ENCODE data around the gene SMIM20.

SMIM20 gene

DNA sequence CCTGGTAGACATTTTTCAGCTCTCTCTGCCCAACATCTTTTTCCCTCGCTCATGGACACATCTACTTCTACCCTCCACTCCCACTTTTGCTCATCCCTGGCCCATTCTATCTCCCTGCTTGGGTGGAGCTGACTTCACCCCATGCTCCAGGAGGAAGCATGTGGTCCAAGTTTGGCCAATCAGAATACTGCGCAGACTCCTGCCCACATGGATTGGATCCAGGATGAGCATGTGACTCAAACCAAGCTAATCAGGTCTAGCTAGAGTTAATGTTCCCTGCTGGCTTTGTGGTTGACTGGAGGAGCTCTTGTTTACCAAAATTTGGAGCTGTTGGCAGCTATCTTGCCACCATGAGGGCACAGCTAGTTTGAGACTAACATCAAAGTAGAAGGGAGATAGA lies 22.7 kb downstream of the SMIM20 start:
- DNase-seq (ENCODE audit: low read depth): no peak
- TF ChIP-seq, protein P1, sequence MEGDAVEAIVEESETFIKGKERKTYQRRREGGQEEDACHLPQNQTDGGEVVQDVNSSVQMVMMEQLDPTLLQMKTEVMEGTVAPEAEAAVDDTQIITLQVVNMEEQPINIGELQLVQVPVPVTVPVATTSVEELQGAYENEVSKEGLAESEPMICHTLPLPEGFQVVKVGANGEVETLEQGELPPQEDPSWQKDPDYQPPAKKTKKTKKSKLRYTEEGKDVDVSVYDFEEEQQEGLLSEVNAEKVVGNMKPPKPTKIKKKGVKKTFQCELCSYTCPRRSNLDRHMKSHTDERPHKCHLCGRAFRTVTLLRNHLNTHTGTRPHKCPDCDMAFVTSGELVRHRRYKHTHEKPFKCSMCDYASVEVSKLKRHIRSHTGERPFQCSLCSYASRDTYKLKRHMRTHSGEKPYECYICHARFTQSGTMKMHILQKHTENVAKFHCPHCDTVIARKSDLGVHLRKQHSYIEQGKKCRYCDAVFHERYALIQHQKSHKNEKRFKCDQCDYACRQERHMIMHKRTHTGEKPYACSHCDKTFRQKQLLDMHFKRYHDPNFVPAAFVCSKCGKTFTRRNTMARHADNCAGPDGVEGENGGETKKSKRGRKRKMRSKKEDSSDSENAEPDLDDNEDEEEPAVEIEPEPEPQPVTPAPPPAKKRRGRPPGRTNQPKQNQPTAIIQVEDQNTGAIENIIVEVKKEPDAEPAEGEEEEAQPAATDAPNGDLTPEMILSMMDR (IDR thresholded peaks at IDR 0.05; ENCODE audit: low read depth, low read length): no peak
- no peak for TF ChIP-seq POLR2A (IDR thresholded peaks at IDR 0.05; ENCODE audit: extremely low read depth, insufficient read length)
- no peak overlapping the region for H3K4me3 ChIP-seq (ENCODE audit: low read depth, low read length)

DNA sequence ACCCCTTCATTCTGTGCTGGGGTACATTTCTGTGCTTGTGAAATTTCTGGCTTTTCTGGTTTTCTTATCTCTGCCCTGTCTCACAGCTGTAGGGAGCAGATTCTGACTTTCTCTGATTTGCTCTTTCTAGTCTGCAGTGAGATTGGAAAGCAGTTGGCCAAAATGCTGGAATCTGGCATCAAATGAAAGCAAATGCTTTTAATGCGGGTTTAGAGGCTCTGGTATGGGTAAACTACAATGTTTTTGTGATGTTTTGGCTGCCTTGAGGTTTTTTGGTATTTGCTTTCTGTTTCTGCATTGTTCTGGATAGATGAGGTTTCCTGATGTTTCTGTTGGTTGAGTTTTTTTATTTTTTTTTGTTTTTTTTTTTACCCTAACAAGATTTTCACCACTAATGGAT lies 23.8 kb downstream of the SMIM20 start:
- no peak for DNase-seq (ENCODE audit: low read depth)
- H3K4me3 ChIP-seq (ENCODE audit: low read depth, low read length): no peak overlapping the region
- TF ChIP-seq MYC (IDR thresholded peaks at IDR 0.05; ENCODE audit: low read depth, low read length) (no peak), POLR2A (IDR thresholded peaks at IDR 0.05; ENCODE audit: extremely low read depth, insufficient read length) (no peak)
- TF ChIP-seq, protein P2, sequence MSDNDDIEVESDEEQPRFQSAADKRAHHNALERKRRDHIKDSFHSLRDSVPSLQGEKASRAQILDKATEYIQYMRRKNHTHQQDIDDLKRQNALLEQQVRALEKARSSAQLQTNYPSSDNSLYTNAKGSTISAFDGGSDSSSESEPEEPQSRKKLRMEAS (IDR thresholded peaks at IDR 0.05; ENCODE audit: low read depth, low read length): no peak
- TF ChIP-seq, protein P1 (IDR thresholded peaks at IDR 0.05; ENCODE audit: low read depth, low read length): no peak

DNA sequence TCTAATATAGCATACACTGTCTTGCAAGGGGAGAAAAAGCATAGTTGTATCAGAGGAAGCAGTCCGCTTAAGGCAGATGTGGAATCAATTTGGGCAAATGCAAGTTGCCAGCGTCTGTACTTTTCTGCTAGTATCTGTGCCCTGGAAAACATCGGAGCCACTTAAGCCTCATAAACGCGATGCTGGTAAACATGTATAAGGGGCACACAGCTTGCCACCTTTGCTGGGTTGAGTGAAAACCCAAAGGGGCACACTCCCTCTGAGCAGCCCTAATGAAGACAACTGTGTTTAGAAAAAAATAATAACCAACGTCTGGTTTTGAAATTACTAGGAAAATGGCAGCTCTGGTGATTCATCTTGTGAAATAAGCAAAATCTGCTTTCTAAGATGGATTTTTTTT lies 24.3 kb downstream of the SMIM20 start:
- no peak overlapping the region for H3K4me3 ChIP-seq (ENCODE audit: low read depth, low read length)
- no peak for DNase-seq (ENCODE audit: low read depth)
- TF ChIP-seq, protein P1 (IDR thresholded peaks at IDR 0.05; ENCODE audit: low read depth, low read length): no peak
- TF ChIP-seq, protein P2 (IDR thresholded peaks at IDR 0.05; ENCODE audit: low read depth, low read length): no peak
- TF ChIP-seq MYC (IDR thresholded peaks at IDR 0.05; ENCODE audit: low read depth, low read length): no peak
- TF ChIP-seq POLR2A (IDR thresholded peaks at IDR 0.05; ENCODE audit: extremely low read depth, insufficient read length): no peak

DNA sequence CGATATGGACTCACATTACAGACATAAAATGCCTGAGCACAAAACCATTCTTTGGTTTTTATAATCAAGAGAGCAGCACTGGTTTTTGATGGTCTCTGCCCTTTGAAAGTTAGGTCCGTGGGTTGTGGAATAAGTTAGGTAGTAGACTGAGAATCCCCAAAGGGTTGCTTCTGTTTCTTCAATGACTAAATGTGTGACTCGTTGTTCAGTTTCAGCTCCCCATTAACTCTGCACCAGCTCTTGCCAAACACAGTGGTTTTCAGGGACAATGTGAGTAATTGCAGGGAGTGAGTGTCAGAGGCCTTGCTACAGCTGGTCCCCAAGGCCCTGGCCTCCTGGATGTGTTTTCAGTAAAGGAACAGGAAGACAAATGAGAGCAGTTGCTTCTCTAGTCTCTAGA lies 24.8 kb downstream of the SMIM20 start:
- TF ChIP-seq, protein P2 (IDR thresholded peaks at IDR 0.05; ENCODE audit: low read depth, low read length): no peak
- TF ChIP-seq MYC (IDR thresholded peaks at IDR 0.05; ENCODE audit: low read depth, low read length): no peak
- no peak for TF ChIP-seq POLR2A (IDR thresholded peaks at IDR 0.05; ENCODE audit: extremely low read depth, insufficient read length)
- peak; percentile 98 for DNase-seq (ENCODE audit: low read depth)
- no peak overlapping the region for H3K4me3 ChIP-seq (ENCODE audit: low read depth, low read length)

DNA sequence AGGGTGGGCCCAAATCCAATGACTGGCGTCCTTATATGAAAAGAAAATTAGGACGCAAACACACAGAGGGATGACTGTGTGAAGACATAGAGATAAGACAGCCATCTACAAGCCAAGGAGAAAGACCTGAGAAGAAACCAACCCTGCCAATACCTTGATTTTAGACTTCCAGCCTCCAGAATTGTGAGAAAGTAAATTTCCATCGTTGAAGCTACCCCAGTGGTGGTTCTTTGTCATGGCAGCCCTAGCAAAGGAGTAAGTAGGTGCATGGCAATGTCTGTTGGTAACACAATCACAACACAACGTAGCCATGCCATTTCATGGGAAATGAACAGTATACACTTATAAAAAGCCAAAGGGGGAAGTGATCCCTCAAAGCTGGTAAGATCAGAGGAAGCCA lies 25.3 kb downstream of the SMIM20 start:
- no peak overlapping the region for H3K4me3 ChIP-seq (ENCODE audit: low read depth, low read length)
- TF ChIP-seq POLR2A (IDR thresholded peaks at IDR 0.05; ENCODE audit: extremely low read depth, insufficient read length): no peak
- TF ChIP-seq, protein P1 (IDR thresholded peaks at IDR 0.05; ENCODE audit: low read depth, low read length): no peak
- TF ChIP-seq, protein P2 (IDR thresholded peaks at IDR 0.05; ENCODE audit: low read depth, low read length): no peak
- TF ChIP-seq MYC (IDR thresholded peaks at IDR 0.05; ENCODE audit: low read depth, low read length): no peak
- DNase-seq (ENCODE audit: low read depth): peak; percentile 48

DNA sequence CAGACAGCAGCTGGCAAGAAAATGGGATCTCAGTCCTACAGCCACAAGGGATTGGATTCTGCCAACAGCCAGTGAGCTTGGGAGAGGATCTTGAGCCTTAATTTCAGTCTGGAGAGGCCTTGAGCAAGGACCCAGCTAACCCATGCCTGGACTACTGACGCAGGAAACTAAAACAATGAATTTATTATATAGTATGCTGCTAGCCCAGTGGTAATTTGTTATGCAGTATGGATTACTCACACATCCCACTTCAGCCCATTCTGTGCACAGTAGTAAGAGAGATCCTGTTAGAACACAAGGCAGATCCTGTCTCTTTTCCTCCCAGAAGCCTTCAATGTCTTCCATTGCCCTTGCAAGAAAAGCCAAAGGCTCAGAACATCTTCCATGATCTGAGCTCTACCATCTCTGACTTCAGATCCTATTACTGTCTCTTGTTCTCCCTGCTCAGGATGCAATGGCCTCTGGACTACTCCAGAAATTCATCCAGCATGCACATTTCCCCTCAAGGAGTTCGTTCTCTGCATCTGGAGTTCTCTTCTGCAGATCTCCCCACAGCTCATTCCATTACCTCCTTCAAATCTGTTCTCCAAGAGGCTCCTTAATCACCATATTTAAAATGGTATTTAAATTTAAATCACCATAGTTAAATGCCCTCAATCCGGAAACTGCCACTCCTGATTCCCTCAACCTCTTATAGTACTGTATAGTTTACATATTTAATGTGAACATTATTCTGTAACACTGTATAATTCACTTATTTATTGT lies 27.6 kb downstream of the SMIM20 start:
- no peak overlapping the region for H3K4me3 ChIP-seq (ENCODE audit: low read depth, low read length)
- no peak for TF ChIP-seq MYC (IDR thresholded peaks at IDR 0.05; ENCODE audit: low read depth, low read length)
- TF ChIP-seq POLR2A (IDR thresholded peaks at IDR 0.05; ENCODE audit: extremely low read depth, insufficient read length): no peak
- TF ChIP-seq, protein P1 (IDR thresholded peaks at IDR 0.05; ENCODE audit: low read depth, low read length): no peak
- TF ChIP-seq, protein P2 (IDR thresholded peaks at IDR 0.05; ENCODE audit: low read depth, low read length): no peak
- no peak for DNase-seq (ENCODE audit: low read depth)
